ENCODE data around the gene ANKAR.

Gene ANKAR

GRCh38 chr2:189719571-189719970, 45.1 kb downstream of the ANKAR start:
- DNase-seq (ENCODE audit: low spot score) = no peak

- DNase-seq (ENCODE audit: low spot score) = no peak
These were observed 48.7 kb downstream of the ANKAR start for GRCh38 chr2:189723192-189723591.

Data from hematopoietic multipotent progenitor cell treated with erythropoietin and hydrocortisone succinate and interleukin-3 and kit ligand, for 17 days (in vitro differentiated cells).